ENCODE measurements around the gene MZF1.
A peak's percentile ranks its signal among the peaks of the same experiment; 100 is the strongest.
"Not testable (repeated sequence)": the region's sequence is repeated elsewhere in the genome, so short reads cannot be mapped to it uniquely, and the experiment has no call there.

Gene MZF1

DNA sequence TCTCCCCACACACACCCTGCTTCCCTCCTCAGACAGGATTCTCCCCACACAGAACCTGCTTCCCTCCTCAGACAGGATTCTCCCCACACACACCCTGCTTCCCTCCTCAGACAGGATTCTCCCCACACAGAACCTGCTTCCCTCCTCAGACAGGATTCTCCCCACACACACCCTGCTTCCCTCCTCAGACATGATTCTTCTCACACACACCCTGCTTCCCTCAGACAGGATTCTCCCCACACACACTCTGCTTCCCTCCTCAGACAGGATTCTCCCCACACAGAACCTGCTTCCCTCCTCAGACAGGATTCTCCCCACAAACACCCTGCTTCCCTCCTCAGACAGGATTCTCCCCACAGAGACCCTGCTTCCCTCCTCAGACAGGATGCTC is 34.0 kb downstream of the MZF1 start:
- DNase-seq (ENCODE audit: low read depth), result not testable (repeated sequence)

DNA sequence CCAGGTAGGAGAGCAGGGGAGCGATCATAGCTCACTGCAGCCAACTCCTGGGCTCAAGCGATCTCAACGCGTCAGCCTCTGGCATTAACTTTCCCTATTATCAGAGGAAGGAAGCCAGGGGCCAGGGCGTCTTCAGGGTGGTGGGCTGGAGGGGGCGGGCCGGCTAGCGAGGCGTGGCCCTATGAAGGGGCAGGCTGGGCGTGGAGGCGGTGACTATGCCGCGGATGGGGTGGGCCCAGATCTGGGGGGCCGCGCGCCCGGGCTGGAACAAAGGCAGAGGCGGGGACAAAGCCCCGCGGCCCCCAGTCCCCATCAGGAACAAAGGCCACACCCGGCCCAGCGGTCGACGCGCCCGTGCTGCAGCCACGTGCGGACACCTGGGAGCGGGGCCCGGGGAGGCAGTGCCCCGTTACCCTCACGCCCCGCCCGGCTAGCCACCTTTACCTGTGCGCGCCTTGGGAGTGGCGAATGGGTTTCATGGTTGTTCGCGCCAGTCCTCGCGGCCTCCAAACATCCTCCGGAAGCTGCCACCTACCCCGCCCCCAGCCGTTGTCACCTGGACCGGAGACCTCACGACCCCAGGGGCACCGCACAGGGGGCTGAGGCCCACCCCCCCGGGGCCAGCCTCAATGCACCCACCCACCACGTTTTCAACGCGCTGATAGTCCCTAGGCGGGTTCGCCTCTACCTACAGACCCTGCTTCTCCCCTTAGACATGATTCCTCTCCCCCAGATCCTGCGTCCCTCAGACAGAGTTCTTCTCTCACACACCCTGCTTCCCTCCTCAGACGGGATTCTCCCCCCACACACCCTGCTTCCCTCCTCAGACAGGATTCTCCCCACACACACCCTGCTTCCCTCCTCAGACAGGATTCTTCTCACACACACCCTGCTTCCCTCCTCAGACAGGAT is 34.6 kb downstream of the MZF1 start:
- no peak for DNase-seq (ENCODE audit: low read depth)

- DNase-seq (ENCODE audit: low read depth), result no peak
Measured at GRCh38 chr19:58536852-58537798, 36.0 kb downstream of the MZF1 start.

DNA sequence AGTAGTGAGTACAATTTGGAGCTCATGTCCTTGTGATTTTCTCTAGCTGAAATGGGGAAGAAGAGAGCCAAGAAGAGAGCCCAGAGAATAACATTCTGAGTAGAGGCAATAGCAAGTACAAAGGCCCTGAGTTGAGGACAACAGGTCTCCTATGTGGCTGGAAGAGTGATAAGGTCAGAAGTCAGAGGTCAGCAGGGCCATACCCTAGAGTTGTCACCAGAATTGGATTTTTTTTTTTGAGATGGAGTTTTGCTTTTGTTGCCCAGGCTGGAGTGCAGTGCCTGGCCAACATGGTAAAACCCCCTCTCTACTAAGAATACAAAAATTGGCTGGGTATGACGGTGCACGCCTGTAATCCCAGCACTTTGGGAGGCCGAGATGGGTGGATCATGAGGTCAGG is 37.3 kb downstream of the MZF1 start:
- no peak for DNase-seq (ENCODE audit: low read depth)

DNA sequence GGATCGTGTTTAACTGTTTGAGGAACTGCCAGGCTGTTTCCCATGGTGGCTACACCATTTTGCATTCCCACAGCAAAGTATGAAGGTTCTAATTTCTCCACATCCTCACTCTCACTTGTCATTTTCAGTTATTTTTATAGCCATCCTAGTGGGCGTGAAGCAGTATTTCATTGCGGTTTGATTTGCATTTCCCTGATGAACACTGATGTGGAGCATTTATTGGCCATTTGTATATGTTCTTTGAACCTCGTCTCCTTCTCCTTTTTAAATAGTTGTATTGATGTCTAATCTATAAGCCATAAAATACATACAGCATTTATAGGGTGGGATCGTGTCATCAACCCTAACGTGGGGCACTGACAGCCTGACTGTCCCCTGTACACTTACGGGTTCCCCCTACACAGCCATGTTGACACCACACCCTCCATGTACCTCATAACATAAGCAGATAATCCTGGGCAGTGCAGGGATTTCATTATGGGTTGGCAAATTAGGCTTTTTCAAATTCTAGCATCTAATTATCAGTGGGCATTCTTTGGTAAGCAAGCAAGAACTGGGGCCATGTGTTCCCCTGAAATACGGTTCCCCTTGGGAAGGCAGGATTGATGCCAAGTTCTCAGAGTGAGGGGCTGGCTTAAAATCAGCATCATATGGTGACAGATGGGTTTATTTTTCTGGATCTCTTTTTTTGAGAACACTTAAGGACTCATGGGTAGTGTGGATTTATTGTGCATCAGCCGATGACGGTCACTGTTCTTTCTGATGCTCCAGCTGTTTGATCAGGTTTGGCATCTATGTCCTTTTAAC is 41.9 kb downstream of the MZF1 start:
- no peak for DNase-seq (ENCODE audit: low read depth)

DNA sequence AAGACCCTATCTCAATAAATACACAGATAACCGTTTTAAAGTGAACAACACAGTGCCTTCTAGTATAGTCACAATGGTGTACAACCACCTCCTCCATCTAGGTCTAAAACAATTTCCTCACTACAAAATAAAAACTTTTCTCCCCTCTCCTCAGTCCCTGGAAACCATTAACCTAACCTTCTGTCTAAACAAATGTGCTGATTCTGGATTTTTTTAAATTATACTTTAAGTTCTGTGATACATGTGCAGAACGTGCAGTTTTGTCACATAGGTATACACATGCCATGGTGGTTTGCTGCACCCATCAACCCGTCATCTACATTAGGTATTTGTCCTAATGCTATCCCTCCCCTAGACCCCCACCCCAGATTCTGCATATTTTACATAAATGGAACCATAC is 43.7 kb downstream of the MZF1 start:
- no peak for DNase-seq (ENCODE audit: low read depth)

GRCh38 chr19:58522709-58523108 is 50.4 kb downstream of the MZF1 start:
- no peak for DNase-seq (ENCODE audit: low read depth)

DNA sequence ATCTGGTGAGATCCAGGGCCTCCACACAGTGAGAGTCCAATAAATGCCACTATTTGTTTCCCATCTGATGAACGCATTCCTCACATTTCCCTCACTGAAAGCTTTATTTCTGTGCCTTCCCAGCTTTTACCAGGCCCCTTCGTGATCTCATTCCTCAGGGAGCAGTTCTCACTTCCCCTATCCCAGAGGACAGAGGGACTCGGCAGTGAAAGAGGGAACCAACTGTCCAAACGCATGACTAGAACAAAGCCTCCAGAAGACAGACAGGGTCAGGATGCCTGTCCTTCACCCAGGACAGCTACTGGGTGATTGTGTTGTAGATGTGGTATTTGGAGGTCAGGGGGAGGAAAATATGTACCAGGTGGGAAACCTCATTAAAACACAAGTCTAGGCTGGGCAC is 51.5 kb downstream of the MZF1 start:
- no peak for DNase-seq (ENCODE audit: low read depth)

GRCh38 chr19:58520257-58520599 is 52.9 kb downstream of the MZF1 start:
- DNase-seq (ENCODE audit: low read depth), result no peak

DNA sequence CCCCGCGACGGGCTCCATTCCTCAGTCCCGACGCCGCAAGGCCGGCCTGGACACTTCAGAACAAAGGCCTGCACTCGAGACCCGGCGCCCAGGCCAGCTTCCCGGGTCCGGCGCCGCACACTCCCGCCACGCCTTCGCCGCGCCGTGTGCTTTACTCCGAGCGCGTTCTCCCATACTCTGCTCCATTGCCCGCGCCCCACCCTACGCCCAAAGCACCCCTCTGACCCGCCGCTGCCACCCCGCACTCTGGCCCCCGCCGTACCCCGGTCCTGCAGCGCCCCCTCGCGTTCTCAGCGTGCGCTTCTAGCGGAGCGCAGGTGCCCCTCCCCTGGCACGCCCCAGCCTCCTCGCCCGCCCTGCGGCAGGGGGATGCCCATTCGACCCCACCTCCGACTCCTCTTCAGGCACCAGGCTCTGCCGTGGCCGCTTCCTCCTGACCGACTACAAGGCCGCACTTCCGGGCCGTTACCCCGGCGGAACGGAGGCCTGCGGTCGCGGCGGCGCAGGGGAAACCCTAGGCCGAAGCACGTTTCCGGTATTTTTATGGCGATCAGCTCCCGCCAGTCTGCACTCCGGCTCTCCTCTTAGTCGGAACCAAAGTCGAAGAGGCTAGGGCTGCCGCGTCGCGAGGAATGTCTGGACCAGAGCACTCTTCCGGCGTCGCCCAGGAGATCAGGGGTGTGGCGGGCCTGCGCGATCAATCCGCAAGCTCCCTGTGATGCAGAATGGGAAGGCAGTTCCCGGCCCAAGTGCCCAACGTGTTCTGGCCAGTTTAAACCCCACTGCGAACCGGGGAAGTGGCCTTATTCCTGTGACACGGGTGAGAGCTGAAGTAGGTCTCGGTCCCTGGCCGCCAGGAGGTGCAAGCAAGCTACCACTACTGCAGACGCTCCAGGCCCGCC is 53.5 kb downstream of the MZF1 start, which contains the start of gene ZBTB45:
ZBTB45 (minus strand) TSS at position 456 of the 902 bp plus-strand sequence. CDS start 2,137 bp downstream, outside the sequence.
- peak; percentile 83 for DNase-seq (ENCODE audit: low read depth)

GRCh38 chr19:58519087-58519354 is 54.1 kb downstream of the MZF1 start:
- peak; percentile 30 for DNase-seq (ENCODE audit: low read depth)

GRCh38 chr19:58518256-58519086 is 54.7 kb downstream of the MZF1 start:
- no peak for DNase-seq (ENCODE audit: low read depth)

- DNase-seq (ENCODE audit: low read depth), result no peak
Measured at GRCh38 chr19:58516964-58517833, 55.9 kb downstream of the MZF1 start.

GRCh38 chr19:58516246-58516836 is 56.8 kb downstream of the MZF1 start:
- no peak for DNase-seq (ENCODE audit: low read depth)

DNA sequence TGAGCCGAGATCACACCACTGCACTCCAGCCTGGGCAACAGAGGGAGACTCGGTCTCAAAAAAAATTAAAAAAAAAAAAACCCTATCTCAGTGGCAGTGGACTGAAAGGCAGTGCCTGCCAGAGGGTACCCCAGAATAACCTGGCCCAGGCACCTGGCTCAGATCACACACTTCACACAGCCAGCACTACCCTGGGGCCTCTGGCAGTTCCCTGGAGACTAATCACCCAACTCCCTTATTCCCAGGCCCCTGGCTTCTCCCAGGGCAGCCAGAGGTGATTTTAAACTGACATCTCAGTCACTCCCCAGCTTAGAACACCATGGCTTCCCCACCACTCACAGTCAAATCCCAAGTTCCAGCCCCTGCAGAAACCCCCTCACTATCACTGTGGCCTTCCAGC is 57.9 kb downstream of the MZF1 start:
- DNase-seq (ENCODE audit: low read depth), result no peak

DNA sequence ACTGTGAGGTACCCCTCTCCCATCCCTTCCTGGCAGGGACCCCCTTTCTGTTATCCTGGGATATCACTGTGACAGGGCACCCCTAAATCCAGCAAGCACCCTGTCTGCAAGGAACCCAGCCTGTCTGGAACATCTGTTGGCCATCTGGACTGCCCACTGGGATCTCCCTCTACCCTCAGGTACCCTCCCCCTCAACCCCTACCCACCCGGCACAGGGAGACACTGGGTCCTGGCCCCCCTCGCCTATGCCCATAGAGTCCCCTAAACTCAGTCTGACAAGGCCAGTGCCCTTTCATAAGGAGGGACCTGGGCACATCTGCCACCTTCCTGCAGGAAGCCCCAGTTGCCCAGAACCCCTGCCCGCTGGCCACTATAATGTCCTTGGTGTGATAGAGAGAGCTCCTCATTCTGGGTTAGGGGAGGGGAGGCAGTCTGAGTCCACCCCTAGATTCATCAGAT is 58.5 kb downstream of the MZF1 start:
- no peak for DNase-seq (ENCODE audit: low read depth)

GRCh38 chr19:58513694-58514563 is 59.2 kb downstream of the MZF1 start:
- peak; percentile 94 for DNase-seq (ENCODE audit: low read depth)

GRCh38 chr19:58513213-58513693 is 59.9 kb downstream of the MZF1 start:
- DNase-seq (ENCODE audit: low read depth), result no peak
